ENCODE data around the gene SRP54.
A peak's percentile ranks its signal among the peaks of the same experiment; 100 is the strongest.
"Not testable (repeated sequence)": the region's sequence is repeated elsewhere in the genome, so short reads cannot be mapped to it uniquely, and the experiment has no call there.

Gene SRP54

DNA sequence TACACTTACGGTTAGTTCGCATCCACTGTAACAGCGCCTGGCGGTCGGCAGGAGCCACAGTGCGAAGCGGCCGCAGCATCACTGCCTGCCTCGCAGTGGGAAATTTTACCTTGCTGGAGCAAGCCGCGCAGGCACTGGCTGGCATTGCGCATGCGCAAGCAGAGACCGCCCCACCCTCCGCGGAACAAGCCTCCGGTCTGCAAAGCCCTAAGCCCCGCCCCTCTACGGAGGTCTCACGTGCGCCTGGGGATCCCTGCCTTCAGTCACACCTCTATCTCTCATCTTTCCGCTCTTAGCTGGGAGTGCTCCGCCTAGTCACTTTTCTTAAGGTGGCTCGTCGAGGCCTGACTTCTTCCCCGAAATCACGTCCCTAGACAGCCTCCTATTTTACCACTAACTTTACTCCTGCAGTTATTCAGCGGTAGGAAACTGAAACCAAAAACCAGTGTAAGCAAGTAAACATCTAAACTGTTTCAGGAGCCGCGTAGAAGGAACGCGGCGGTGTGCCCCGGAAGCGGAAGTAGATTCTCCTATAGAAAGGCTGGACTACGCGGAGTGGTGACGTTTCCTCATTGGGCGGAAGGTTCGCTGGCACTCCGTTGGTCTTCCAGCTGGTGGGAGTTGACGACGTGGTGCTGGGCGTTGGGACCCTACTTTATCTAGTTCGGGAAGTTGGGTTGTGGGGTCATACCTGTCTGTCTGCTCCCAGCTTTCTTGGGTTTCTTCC is at the start of gene SRP54:
SRP54 (plus strand) TSS at position 572 of the 727 bp plus-strand sequence. CDS start 13,718 bp downstream, outside the sequence.
- peak; percentile 98 for DNase-seq
- in situ Hi-C loops (cut with MboI; ENCODE audit: low pct_unique_long_range_greater_than_20kb, low sequenced_read_pairs): no loop called here

DNA sequence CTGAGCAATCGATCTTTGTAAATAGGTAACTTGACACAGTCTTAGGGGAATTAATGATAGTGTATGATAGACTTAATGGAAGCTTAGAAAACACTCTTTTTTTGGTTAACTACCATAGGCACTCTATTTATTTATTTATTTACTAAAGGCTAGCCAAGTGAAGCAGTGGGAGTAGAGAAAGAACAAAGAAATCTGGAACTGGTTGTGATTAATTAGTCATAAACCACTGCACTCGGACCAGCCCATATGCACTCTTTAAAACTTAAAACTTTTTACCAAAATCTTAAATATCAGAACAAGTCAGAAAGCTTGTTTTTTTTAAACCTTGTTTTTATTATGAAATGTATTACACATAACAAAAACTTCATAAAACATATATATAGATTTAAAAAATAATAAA is 49.5 kb upstream of the SRP54 start:
- in situ Hi-C loops (cut with MboI; ENCODE audit: low pct_unique_long_range_greater_than_20kb, low sequenced_read_pairs): no loop called here
- DNase-seq: no peak

DNA sequence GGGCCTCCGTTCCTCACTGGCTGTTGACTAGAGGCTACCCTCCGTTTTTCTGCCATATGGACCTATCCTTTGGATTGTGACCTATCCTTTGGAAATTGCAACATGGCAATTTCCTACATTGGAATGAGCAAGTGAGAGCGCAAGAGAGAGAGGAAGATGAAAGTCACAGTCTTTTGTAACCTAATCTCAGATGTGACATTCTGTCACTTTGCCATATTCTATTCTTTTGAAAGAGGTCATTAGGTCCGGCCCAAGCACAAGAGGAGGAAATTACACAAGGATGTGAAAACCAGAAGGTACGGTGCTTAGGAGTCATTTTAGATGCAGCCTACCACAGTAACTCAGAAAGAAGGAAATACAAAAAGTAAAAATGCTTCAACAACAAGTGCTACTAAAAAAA is 47.3 kb upstream of the SRP54 start:
- in situ Hi-C loops (cut with MboI; ENCODE audit: low pct_unique_long_range_greater_than_20kb, low sequenced_read_pairs): no loop called here
- DNase-seq: no peak

DNA sequence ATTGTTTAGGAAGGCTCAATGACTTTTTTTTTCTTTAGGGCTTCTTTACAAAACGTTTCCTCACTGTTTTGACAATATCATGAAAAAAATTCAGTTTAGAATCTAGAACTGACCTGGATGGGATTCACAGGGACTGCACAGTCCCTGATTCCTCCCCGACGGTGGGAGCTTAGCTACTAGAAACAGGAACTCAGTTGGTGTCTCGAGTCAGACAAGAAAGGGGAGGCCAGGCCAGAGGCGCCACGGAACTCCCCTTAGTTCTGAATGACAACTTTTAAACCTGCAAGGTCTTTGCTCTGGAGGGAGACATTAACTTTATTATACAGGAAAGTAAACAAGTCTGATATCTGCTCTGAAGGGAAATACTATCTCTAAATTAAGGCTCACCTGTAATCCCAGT is 45.4 kb upstream of the SRP54 start:
- in situ Hi-C loops (cut with MboI; ENCODE audit: low pct_unique_long_range_greater_than_20kb, low sequenced_read_pairs): no loop called here
- DNase-seq: no peak

DNA sequence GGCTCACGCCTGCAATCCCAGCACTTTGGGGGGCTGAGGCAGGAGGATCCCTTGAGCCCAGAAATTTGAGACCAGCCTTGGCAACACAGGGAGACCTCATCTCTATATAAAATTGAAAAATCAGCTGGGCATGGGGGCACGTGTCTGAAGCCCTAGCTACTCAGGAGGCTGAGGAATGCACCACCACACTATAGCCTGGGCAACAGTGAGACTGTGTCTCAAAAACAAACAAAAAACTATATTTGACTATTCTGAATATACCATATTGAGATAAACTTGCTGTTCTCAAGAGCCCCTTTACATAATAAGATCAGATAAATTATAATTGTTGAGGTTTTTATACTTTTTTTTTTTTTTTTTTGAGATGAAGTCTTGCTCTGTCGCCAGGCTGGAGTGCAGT is 44.9 kb upstream of the SRP54 start:
- no peak for DNase-seq
- in situ Hi-C loops (cut with MboI; ENCODE audit: low pct_unique_long_range_greater_than_20kb, low sequenced_read_pairs): no loop called here

DNA sequence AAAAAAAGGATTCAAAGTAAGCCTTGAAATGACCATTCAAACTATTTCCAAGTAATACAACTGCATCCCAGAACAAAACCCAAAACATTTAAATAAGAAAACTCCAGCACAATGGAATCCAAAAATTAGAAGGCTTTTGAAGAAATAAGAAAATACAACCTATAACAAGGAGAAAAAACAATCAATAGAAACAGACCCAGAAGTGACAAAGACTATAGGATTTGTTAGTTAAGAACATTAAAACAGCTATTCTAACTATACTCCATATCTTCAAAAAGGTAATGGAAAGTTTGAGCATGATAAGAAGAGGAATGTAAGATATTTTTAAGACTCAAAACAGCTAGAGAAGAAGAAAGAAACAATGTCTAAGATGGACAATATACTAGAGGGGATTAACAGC is 39.3 kb upstream of the SRP54 start:
- no peak for DNase-seq
- in situ Hi-C loops (cut with MboI; ENCODE audit: low pct_unique_long_range_greater_than_20kb, low sequenced_read_pairs): no loop called here

DNA sequence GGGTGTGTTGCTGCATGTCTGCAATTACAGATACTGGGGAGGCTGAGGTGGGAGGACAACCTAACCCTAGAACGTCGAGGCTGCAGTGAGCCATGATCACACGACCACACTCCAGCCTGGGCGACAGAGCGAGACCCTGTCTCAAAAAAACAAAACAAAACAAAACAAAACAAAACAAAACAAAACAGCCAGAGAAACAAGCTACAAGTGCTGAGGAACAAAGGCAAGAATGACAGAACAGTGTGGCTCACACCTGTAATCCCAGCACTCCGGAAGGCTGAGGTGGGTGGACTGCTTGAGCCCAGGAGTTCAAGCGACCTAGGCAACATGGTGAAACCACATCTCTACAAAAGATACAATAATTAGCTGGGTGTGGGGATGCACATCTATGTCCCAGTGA is 38.0 kb upstream of the SRP54 start:
- in situ Hi-C loops (cut with MboI; ENCODE audit: low pct_unique_long_range_greater_than_20kb, low sequenced_read_pairs): no loop called here
- no peak for DNase-seq

DNA sequence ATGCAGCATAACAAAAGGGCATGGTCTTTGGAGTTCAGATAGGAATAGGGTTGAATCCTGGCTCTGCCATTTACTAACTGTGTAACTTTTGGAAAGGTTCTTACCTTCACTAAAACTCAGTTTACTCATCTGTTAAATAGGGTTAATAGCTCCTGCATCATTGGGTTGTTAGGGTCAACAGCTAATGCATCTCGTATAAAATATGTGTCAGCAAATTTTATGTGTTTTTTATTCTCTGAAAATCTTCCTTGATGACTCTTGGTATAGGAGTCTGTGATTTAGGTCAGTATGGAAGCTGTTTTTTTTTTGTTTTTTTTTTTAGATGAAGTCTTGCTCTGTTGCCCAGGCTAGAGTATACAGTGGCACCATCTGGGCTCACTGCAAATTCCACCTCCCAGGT is 36.1 kb upstream of the SRP54 start:
- in situ Hi-C loops (cut with MboI; ENCODE audit: low pct_unique_long_range_greater_than_20kb, low sequenced_read_pairs): no loop called here
- DNase-seq: no peak

DNA sequence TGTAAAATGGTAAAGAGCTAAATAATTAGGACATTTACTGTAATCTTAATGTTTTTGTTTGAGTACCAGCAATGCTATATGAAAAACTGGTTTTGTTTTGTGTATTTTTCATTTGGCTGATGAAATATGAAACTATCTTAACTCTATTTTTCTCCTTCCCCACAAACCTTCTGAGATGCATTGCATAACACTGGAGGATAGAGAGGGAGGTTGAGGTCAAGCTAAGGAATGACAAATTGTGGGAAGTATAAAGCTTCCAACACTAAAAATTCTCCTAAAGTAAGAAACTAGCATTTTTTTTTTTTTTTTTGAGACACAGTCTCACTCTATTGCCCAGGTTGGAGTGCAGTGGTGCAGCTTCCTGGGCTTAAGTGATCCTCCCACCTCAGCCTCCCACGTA is 31.5 kb upstream of the SRP54 start:
- in situ Hi-C loops (cut with MboI; ENCODE audit: low pct_unique_long_range_greater_than_20kb, low sequenced_read_pairs): no loop called here
- DNase-seq: no peak

DNA sequence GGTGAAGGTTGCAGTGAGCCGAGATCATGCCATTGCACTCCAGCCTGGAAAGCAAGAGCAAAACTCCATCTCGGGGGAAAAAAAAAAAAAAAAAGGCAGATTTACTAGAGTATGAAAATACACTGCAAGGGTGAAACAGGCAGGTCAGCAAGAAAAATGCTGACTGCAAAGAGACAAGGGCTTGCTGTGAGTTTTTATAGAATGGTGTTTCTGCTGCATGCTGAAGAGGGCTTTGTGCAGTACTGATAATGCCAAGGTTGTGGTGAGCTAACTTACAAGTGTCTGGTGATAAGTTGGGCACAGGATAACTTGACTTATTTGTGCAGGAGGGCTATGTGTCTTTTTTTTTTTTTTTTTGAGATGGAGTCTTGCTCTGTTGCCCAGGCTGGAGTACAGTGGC is 25.9 kb upstream of the SRP54 start:
- in situ Hi-C loops (cut with MboI; ENCODE audit: low pct_unique_long_range_greater_than_20kb, low sequenced_read_pairs): no loop called here

DNA sequence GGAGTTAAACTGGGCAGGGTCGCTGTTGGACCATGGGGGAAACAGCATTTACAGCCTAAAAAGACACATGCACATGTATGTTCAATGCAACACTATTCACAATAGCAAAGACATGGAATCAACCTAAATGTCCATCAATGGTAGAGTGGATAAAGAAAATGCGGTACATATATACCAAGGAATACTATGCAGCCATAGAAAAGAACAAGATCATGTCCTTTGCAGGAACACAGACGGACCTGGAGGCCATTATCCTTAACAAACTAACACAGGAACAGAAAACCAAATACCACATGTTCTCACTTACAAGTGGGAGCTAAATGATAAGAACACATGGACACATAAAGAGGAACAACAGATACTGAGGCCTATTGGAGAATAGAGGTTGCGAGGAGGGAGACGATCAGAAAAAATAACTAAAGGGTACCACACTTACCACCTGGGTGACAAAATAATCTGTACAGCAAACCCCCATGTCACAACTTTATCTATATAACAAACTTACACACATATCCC is 25.0 kb upstream of the SRP54 start:
- in situ Hi-C loops (cut with MboI; ENCODE audit: low pct_unique_long_range_greater_than_20kb, low sequenced_read_pairs): no loop called here
- DNase-seq: no peak

More for the DNA sequence above, 25.9 kb upstream of the SRP54 start:
- DNase-seq: no peak

DNA sequence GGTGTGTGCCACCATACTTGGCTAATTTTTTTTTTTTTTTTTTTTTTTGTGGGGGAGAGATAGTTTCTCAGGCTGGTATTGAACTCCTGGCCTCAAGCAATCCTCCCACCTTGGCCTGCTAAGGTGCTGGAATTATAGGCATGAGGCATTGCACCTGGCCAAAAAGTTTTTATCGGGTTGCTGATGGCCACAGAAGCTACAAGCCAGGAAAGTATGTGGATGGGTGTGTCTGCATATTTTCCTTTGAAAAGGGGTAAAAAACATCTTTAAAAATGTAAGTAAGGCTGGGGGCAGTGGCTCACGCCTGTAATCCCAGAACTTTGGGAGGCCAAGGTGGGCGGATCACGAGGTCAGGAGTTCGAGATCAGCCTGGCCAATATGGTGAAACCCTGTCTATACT is 20.7 kb upstream of the SRP54 start:
- DNase-seq; in situ Hi-C loops (cut with MboI; ENCODE audit: low pct_unique_long_range_greater_than_20kb, low sequenced_read_pairs): not testable (repeated sequence)

DNA sequence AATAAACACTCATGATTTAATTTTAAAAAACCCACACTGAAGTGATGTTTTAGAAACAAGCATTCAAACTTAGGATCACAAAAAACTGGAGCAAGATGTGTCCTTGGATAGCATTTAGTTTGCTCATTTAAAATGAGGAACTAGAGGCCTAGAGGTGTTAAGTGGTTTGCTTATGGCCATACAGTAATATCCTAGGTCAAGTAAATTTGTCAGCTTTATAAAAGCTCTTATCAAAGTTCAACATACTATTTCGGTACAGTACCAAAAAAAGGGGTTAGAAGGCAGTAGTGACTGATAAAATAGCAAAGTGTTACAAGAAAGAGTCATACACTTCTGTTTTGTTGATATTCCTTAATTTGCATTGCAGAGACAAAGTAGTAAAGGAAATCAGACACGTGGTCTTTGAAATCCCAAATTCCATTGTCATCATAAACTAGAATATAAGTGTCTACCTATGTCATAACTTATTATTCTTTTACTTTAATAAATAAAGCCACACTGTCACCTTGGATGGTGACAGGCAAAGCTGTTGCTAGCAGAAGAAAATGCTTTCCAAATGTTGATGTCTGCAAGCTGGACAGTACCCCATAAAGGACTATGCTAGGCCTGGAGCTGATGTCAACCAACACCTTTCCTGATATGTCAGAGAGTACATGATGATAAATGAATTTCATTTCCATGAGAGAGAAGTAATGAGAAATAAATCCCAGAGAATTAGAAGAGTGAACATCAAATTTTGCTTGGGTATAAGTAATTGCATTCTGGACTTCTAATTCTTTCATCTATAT is 17.6 kb upstream of the SRP54 start:
- DNase-seq: peak; percentile 24
- in situ Hi-C loops (cut with MboI; ENCODE audit: low pct_unique_long_range_greater_than_20kb, low sequenced_read_pairs): no loop called here

DNA sequence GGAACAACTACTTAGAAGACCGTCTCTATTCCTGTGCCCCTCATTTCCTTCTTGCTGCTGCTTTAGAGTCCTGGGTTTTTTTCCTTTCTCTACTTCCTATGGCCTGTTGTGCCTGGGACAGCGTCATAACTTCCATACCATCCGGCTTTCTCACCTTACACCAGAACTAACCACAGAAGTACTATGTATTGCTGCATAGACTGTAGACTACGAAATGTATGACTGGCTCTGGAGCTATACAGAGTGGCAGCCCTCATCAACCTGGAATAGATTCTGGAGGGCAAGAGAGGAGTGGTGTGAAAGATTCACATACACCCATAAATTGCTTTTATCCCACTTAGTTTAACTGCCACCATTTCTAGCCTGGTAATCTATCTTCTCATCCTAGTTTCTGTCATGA is 16.9 kb upstream of the SRP54 start:
- in situ Hi-C loops (cut with MboI; ENCODE audit: low pct_unique_long_range_greater_than_20kb, low sequenced_read_pairs): no loop called here
- DNase-seq: no peak

DNA sequence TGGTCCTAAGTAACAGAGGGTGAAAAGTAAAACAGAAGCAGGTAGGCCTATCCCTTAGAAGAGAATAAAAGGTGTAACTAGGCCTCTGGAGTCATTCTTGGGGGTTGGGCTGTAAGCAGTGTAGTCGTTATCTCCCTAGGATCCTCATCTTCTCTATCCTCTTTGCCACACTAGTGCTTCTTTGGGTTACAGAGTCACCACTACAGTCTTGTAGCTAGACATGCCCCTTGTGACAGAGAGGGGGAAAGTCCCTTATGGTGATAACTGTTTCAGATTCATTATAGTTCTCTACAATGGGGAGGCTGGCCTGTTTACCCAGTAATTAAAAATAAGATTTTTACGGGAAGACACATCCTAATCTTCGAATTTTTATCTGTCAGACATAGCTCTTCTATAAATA is 16.4 kb upstream of the SRP54 start:
- DNase-seq: no peak
- in situ Hi-C loops (cut with MboI; ENCODE audit: low pct_unique_long_range_greater_than_20kb, low sequenced_read_pairs): no loop called here

DNA sequence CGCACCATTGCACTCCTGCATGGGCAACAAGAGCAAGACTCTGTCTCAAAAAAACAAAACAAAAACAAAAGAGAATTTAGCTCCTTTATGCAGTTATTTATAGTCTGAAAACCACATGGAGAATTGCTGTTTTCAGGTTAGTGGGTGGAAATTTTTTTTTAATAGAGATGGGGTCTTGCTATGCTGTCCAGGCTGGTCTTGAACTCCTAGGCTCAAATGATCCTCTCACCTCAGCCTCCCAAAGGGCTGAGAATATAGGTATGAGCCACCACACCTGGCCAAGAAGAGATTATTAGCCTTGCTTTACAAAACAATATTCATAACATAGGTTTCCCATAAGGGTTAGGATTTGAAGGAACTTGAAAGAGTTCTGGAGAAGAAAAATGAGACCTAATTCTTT is 12.1 kb upstream of the SRP54 start:
- in situ Hi-C loops (cut with MboI; ENCODE audit: low pct_unique_long_range_greater_than_20kb, low sequenced_read_pairs): no loop called here
- DNase-seq: no peak

DNA sequence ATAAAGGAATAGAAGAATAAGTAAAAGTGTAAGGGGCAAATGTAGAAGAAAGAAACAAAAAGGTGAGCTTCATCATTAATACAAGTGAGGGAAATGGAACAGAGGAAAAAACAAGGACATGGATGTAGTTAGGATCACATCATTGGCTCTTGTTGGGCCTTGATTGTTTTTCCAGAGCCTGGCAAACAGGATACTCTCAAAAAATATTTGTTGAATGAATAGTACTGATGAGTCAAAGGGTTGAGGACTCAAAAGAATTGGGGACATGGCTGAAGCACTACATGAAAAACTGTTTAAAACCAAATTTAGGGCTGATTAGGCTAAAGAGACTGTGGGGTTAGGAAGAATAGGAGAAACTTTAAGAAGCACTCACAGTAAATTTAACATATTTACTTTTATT is 11.4 kb upstream of the SRP54 start:
- DNase-seq: no peak
- in situ Hi-C loops (cut with MboI; ENCODE audit: low pct_unique_long_range_greater_than_20kb, low sequenced_read_pairs): no loop called here

DNA sequence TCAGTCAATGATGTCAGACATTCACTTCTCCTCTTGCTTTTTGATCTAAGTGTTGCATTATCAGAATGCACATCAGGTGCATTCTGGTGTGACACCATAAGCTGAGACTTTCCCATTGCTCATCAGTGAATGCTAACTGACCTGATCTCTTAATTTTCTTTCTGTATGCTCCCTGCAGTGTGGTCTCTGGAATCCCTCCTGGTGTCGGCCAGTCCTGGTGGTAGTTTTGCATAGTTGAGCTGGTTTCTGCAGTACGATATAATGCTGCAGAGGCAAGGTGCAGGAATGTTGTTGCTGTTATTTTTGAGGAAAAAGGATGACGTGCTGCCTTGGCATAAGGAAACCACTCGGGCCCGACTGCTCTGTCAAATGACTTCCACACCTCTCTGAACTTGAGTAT is 11.0 kb upstream of the SRP54 start:
- in situ Hi-C loops (cut with MboI; ENCODE audit: low pct_unique_long_range_greater_than_20kb, low sequenced_read_pairs): no loop called here
- no peak for DNase-seq

DNA sequence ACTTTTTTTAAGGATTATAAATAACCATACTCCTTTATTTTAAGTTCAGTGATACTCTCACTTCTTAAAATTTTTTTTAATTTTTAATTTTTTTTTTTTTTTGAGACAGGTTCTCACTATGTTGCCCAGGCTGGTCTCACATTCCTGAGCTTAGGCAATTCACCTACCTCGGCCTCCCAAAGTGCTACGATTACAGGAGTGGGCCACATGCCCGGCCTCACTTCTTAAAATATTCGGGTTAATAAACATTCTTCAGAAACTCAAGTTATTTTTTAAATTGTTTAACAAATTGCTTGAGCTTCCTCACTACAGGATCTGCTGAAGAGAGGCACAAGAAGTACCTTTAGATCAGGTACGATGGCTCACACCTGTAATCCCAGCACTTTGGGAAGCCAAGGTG is 4.3 kb upstream of the SRP54 start:
- in situ Hi-C loops (cut with MboI; ENCODE audit: low pct_unique_long_range_greater_than_20kb, low sequenced_read_pairs): no loop called here

DNA sequence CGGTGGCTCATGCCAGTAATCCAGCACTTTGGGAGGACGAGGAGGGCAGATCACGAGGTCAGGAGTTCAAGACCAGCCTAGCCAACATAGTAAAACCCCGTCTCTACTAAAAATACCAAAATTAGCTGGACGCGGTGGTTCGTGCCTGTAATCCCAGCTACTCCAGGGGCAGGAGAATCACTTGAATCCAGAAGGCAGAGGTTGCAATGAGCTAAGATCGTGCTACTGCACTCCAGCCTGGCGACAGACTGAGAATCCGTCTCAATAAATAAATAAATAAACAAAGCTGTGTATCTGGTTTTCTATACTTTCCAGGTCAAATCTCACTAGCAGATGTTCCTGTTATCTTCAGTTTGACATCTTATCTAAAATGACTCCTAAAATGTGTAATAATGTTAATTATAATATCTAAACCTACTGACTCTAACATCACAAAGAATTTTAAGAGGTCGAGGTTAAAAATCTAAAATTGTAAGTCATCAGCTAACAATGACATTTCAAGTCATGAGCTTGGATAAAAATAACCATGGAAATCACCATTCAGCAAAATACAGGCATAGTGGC is 2.4 kb upstream of the SRP54 start:
- DNase-seq: no peak
- in situ Hi-C loops (cut with MboI; ENCODE audit: low pct_unique_long_range_greater_than_20kb, low sequenced_read_pairs): no loop called here

More for the DNA sequence above, 4.3 kb upstream of the SRP54 start:
- DNase-seq: no peak

Data from KBM-7 (cell line).